ENCODE measurements around the gene MX1. TPM values are rescaled to one million over a fixed set of nuclear protein-coding genes. Genes with fewer than 3 reads are reported as not detected.
A peak's percentile ranks its signal among the peaks of the same experiment; 100 is the strongest.

MX1 gene
- total and polyA plus RNA-seq, 12 donors, result 14.0 to 44.4 (median 26.4) TPM

DNA sequence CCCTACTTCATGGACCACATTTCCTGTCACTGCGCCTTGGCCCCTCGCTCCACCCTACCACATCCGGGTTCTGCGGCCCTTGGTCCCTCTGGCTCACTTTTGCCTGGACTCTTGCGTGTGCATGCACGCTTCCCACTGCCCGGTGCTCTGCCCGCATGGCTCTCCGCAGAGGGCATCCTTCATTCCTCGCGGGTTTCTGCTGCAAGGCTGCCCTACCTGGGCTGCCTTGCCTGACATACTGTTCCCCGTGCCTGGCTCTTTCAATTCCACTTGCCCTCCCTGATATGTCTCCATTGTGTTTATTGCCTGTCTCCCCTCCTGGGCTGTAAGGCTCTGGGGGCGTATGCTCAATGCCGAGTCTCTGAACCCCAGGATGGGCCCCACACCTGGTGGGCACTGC is 37.8 kb upstream of the MX1 start:
- Histone ChIP-seq H3K4me1 (replicated peaks in 1 of 2) (no peaks in the 10 kb centered on the region), H3K4me3 (no peak overlapping the region), H3K27me3 (no peaks in the 10 kb centered on the region), H3K27ac (no peak overlapping the region), H3K36me3 (replicated peaks in 1 of 2) (no peaks in the 10 kb centered on the region), H3K9me3 (replicated peaks in 1 of 3) (no peaks in the 10 kb centered on the region)
- WGBS, 4 donors, result 95 to 96% (median 95%) methylated on average over 14 of the region's 14 CpGs
- DNase-seq, result no peak
- intact Hi-C loops (cut with DNase I), result no loop called here
- TF ChIP-seq POLR2A (IDR thresholded peaks at IDR 0.05), result no peak
- TF ChIP-seq, protein P1, sequence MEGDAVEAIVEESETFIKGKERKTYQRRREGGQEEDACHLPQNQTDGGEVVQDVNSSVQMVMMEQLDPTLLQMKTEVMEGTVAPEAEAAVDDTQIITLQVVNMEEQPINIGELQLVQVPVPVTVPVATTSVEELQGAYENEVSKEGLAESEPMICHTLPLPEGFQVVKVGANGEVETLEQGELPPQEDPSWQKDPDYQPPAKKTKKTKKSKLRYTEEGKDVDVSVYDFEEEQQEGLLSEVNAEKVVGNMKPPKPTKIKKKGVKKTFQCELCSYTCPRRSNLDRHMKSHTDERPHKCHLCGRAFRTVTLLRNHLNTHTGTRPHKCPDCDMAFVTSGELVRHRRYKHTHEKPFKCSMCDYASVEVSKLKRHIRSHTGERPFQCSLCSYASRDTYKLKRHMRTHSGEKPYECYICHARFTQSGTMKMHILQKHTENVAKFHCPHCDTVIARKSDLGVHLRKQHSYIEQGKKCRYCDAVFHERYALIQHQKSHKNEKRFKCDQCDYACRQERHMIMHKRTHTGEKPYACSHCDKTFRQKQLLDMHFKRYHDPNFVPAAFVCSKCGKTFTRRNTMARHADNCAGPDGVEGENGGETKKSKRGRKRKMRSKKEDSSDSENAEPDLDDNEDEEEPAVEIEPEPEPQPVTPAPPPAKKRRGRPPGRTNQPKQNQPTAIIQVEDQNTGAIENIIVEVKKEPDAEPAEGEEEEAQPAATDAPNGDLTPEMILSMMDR (IDR thresholded peaks at IDR 0.05), result no peak

DNA sequence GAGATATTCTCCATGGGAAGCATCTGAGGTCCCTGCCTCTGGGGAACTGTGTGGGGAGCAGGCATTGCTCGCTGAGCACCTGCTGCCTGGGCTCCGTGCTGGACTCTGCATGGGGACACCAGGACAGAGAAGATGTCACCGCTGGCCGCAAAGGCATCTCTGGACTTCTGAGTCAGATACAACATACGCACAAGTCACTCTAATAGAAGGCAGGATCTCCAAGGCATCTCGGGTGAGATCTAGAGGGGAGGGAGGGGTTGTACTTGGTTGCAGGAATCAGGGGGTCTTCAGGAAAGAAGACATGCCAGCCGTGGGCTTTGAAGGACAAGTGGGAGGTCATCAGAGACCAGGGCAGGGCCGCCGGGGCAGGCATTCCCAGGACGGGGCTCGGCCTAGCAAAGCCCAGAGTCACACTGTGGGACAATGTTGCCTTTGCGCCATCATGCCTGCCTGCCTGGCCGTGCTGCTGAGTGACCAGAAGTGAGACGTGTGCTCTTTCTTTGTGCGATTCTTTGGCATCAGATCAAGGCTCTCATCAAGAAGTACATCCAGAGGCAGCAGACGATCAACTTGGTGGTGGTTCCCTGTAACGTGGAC is 35.9 kb upstream of the MX1 start:
- H3K36me3 ChIP-seq (replicated peaks in 1 of 2), result no peaks in the 10 kb centered on the region
- no peak for DNase-seq
- no peaks in the 10 kb centered on the region for H3K27me3 ChIP-seq
- intact Hi-C loops (cut with DNase I), result no loop called here
- H3K27ac ChIP-seq, result no peak overlapping the region
- TF ChIP-seq POLR2A (IDR thresholded peaks at IDR 0.05), result no peak
- TF ChIP-seq, protein P1 (IDR thresholded peaks at IDR 0.05), result no peak
- no peaks in the 10 kb centered on the region for H3K9me3 ChIP-seq (replicated peaks in 1 of 3)
- H3K4me3 ChIP-seq, result no peak overlapping the region
- no peaks in the 10 kb centered on the region for H3K4me1 ChIP-seq (replicated peaks in 1 of 2)
- WGBS, 4 donors, result 85 to 91% (median 88%) methylated on average over 13 to 17 of the region's 17 CpGs

DNA sequence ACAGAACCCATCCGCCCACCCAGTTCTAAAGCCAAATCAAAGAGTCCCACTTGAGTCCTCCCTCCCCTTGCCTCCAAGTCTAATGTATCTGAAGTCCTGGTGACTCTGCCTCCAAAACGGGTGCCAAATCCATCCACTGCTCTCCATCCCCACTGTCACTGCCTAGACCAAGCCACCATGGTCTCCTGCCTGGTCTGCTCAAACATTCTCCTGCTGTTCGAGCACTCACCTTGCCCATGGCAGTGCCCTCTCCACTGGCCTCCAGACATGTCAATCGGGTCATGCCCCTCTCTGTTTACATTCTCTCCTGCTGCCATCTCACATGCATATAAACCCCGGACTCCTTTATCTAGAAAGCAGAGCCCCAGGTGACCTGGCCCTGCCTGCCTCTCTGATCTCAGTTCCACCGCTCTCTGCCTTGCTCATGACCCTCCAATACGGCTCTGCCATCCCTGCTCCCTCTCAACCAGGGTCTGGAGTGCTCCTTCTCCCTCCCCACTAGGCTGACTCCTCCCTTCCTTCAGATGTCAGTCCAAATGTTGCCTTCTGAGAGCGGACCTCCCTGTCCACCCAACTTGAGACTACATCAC is 32.1 kb upstream of the MX1 start:
- no peak overlapping the region for H3K27ac ChIP-seq
- 81 to 86% (median 83%) methylated on average over 8 of the region's 8 CpGs for WGBS, 4 donors
- H3K4me3 ChIP-seq, result no peak overlapping the region
- H3K36me3 ChIP-seq (replicated peaks in 1 of 2), result no peaks in the 10 kb centered on the region
- no peaks in the 10 kb centered on the region for H3K9me3 ChIP-seq (replicated peaks in 1 of 3)
- intact Hi-C loops (cut with DNase I), result no loop called here
- peak in 1 of 7 donors; percentile 15 for DNase-seq
- TF ChIP-seq, protein P1 (IDR thresholded peaks at IDR 0.05), result no peak
- no peak for TF ChIP-seq POLR2A (IDR thresholded peaks at IDR 0.05)
- no peaks in the 10 kb centered on the region for H3K27me3 ChIP-seq
- no peaks in the 10 kb centered on the region for H3K4me1 ChIP-seq (replicated peaks in 1 of 2)

DNA sequence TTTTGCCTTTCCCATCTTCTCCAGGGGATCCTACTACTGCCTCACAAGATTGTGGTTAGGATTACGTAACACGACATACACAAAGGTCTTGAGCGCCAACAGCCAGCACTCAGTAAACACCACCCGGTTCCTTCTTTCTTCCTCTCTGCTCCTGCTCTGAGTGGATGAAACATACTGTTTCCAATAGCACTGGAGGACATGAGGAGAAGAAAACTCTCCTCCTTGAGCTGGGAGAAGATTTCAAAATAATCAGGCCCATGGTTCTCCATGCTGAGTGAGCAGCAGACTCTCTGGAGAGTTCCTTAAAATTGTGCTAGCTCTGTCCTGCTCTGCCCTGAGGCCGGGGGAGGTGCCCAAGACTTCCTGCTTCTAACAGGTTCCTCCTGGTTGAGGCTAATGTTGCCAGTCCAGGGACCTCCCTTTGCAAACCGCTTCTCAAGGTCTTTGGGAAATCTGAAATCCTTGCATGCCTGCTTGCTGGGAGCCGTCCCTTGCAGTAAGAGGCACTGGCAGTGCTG is 29.4 kb upstream of the MX1 start:
- Histone ChIP-seq H3K27me3 (no peaks in the 10 kb centered on the region), H3K4me3 (no peak overlapping the region), H3K27ac (no peak overlapping the region), H3K4me1 (replicated peaks in 1 of 2) (no peaks in the 10 kb centered on the region), H3K9me3 (replicated peaks in 1 of 3) (no peaks in the 10 kb centered on the region), H3K36me3 (replicated peaks in 1 of 2) (no peaks in the 10 kb centered on the region)
- intact Hi-C loops (cut with DNase I), result no loop called here
- WGBS, 4 donors, result 51 to 74% (median 60%) methylated on average over 5 to 7 of the region's 7 CpGs
- TF ChIP-seq, protein P1 (IDR thresholded peaks at IDR 0.05), result no peak
- TF ChIP-seq POLR2A (IDR thresholded peaks at IDR 0.05), result no peak
- DNase-seq, result peak in 5 of 7 donors; percentile 30 to 60 (median 38)

All from adrenal gland (tissue), 12 donors.